Measurements from ENCODE around the gene ALOX15B.
A peak's percentile ranks its signal among the peaks of the same experiment; 100 is the strongest.
"Not testable (repeated sequence)": the region's sequence is repeated elsewhere in the genome, so short reads cannot be mapped to it uniquely, and the experiment has no call there.

ALOX15B gene

DNA sequence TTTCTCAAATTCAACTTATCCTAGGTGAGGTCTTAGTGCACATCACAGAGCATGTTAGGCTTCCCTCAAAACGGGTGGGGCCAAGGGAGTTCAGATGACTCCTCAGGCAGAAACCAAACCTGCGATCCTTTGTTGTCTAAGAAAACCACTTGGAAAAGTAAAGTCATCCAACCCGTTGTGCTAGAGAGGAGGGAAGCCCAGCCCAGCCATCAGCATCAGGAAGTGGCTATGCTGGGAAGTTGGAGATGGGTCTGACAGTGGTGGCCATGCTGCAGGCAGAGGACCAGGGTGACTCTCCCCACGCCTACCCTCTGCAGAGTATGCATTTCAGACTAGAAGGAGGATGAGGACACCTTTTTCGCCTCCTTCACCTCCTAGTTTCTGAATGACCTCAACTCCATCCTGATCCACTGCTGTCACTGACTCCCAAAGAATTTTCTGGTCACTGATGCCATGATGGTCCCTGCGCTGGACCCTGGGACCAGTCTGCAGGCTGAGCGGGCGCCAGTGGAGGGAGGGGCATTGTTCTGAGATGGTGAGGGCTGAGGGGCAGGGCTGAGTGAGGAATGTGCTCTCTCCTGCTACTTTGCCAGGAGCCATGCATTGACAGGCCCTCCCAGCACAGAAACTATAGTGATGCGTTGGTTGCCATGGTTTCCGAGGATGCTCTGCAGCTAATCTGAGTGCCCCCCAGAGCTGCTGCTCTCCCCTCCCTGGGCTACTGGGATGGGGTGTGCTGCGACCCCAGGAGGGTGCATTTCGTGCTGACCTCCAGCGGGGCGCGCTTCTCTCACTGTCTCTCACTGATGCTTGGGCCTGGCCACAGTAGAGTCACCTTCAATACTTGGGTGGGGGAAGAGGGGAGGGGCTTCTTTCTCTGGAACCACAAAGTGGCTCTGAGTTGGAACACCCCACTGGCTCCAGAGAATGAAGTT, 28.2 kb downstream of the ALOX15B start:
- no peak for DNase-seq

GRCh38 chr17:8067806-8068205, 28.9 kb downstream of the ALOX15B start:
- no peak for DNase-seq

- DNase-seq, result no peak
These were observed 30.1 kb downstream of the ALOX15B start for GRCh38 chr17:8068736-8069586.

DNA sequence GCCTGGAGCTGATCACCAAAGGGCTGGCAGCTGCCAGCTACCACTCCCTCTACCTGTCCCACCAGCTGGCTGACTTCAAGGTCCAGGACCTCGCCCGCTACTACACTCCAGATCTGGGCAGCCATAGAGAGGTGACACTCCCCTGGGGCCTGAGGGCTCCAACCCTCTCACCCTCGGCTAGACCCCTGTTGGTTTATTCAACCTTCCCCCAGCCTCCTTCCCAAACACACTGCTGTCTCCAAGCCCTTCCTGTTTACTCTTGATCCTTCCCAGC, 30.7 kb downstream of the ALOX15B start:
- DNase-seq, result no peak

DNA sequence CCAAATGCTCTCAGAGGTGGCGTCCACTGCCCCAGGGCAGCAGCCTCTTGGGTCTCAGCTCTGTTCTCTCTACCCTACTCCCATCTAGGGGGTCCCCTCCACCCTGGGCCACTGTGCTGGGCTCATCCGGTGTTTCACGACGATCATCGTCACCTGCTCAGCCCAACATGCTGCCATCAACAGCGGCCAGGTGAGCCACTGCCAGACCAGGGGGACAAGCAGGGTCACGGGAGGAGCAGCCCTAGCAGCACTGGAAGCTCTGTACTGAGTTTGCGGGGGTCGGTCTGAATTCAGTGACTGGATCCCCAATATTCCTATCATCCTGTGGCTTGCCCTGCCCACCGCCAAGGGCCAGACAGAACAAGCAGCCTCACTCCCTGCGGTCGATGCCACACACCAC, 32.6 kb downstream of the ALOX15B start:
- DNase-seq, result no peak

GRCh38 chr17:8072341-8072728, 33.5 kb downstream of the ALOX15B start:
- DNase-seq, result no peak

DNA sequence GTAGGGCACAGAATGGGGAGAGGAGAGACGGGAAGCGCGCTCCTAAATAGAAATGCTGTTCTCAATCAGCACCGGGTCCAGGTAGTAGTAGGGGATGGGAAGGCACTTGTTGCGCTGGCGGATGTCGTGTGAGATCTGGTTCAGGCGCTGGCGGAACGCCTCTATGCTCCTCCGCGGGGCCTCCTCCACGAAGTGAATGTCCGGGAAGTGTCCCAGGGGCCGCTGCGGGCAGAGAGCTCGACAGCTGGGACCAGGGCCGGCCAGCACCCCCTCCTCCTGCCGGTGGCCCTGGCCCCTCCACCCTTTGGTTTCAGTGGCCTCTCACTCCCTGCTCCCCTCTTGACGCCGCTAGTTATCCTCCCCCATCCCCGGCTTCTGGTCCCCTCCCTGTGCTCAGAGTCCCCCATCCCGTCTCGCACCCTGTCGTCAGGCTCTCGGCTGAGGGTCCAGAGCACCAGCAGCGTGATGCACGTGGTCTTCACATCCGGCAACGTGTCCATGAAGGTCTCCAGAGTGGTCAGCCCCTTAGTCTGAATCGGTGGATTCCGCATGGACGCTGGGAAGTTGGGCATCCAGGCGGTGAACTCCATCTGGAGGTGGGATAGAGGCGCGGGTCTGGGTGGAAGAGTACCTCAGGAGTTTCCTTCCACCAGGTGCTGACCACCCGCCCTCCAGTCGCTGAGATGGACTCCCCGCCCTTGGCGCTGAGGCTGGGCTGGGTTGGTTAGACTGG, 34.0 kb downstream of the ALOX15B start:
- no peak for DNase-seq

- DNase-seq, result peak; percentile 28
These were observed 35.0 kb downstream of the ALOX15B start for GRCh38 chr17:8073627-8074484.

DNA sequence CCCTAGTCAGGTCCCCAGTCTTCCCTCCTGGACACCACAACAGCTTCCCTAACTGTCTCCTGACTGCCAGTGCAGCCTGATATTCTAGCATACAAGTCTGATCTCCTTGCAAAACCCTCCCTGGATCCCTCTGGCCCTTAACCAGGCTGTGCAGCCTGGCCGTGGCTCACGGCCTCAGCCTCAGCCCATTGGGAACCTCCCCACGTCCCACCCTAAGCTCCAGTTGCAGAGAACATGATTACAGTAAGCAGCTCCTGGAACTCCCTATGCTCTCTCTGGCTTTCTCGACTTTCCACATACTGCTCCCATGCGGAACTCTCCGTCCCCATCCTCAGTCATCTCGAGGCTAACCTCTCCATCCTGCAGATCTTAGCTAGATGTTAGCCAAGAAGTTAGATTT, 35.7 kb downstream of the ALOX15B start:
- DNase-seq, result no peak

GRCh38 chr17:8075081-8075480, 36.2 kb downstream of the ALOX15B start:
- no peak for DNase-seq

DNA sequence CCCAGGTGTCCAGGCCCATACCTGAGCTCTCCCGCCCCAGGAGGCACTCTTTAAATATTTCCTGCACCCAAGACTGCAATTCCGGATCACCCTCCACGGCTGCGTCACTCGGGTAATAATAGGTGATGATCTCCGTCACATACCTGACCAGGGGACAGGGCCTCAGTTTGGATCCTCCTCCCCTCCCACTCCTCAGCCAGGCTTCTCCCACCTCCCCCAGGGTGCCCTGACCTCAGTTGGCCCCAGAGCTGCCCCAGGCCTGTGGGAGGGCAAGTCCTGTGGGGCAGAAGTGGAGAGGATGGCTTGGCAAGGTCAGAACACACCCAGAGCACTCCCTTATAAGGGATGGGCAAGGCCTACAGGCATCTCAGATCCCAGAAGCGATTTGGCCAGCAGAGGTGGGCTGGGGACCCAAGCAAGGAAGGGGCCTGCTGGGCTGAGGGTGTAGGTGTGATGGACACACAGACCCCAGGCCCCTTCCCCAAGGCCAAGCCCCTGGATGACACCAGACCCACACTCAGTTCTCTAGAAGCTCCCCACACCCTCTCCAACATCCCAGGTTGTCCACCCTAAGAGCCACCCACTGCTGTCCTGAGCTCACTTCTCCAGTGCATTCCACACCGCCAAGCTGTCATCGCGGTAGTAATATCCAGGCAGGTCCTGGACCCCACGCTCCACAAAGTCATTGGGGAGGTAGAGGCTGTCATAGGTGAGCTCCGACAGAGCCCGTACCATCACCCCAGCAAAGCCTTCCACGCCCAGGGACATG, 36.9 kb downstream of the ALOX15B start:
- no peak for DNase-seq

- no peak for DNase-seq
These were observed 37.8 kb downstream of the ALOX15B start for GRCh38 chr17:8076502-8077266.

DNA sequence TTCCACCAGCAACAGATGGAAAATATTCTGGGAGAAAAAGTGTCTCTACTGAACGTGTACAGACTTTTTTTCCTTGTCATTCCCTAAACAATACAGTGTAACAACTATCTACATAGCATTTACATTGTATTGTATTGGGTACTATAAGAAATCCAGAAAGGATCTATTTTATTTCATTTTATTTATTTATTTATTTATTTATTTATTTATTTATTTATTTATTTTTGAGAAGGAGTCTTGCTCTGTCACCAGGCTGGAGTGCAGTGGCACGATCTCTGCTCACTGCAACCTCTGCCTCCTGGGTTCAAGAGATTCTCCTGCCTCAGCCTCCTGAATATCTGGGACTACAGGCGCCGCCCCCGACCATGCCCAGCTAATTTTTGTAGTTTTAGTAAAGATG, 39.1 kb downstream of the ALOX15B start:
- DNase-seq, result not testable (repeated sequence)

GRCh38 chr17:8079291-8080207, 40.7 kb downstream of the ALOX15B start:
- DNase-seq, result peak; percentile 64

DNA sequence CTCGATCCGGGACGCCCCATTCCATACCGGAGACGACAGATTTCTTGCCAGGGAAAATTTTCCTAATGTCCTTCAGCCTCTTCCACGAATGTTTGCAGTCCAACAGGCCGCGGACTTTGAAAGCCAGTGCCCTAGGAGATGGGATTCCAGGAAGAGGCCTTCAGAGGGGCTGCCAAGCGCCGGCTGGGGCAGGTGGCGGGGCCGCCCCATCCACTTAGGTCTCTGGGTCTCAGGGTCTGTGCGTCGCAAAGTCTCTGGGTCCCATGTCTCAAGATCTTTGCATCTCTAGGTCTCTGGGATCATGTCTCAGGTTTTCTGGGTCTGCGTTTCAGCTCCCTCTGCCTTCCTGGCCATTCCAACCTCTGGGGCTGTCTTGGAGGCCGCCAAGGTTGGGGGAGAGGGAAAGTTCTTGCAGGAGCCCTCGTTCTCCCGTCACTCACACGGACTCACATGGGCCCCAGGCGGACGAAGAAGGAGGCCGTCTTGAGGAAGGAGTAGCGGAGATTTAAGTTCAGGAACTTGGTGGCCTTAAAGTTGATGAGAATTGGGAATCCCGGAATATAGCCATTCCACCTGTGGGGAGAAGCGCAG, 41.4 kb downstream of the ALOX15B start:
- no peak for DNase-seq

DNA sequence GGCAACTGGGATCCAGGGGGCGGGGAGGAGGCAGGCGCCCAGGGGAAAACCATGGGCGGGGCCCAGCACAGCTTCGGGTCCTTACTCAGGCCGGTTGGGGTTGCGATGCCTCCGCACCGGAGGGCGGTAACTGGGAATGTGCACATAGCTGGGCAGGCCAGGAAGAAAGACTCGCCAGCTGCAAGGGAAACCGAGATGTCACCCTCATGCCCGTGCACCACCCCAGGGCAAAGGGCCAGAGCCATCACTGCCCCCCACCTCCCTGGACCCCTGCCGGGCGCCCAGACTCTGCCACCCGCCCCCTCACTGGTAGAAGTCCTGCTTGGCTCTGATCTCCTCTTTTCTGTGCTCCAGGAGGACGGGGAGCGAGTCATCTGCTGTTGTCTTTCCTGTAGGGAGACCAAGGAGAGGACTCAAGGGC, 42.0 kb downstream of the ALOX15B start:
- no peak for DNase-seq

DNA sequence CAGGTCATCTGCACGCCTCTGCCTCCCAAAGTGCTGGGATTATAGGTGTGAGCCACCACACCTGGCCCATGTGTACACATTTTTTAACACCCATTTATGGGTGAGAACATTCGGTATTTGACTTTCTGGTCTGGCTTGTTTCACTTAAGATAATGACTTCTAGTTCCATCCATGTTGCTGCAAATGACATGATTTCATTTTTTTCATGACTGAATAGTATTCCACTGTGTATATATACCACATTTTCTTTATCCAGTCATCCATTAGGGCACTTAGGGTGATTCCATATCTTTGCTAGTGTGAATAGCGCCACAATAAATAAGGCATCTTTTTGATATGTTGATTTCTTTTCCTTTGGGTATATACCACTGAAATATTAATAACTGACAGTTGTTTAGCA, 43.0 kb downstream of the ALOX15B start:
- no peak for DNase-seq

GRCh38 chr17:8082292-8082691, 43.4 kb downstream of the ALOX15B start:
- no peak for DNase-seq

DNA sequence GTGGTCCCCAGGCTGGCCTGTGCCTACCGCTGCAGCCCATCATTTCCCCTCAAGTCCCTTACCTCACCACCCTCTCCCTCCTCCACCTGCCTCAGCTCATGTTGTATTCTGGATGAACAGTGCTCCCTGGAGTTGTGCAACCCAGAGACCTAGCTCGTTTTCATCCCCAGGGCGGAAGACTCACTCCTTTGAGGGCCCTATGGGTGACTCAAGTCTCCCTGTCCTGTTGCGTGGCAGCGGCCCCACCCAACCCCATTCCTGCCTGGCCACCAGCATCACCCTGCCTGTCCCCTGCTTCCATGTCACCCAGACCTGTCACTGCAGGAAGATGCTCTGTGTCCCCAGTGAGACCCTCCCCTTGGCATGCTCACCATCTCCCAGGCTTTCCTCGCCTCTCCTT, 45.4 kb downstream of the ALOX15B start:
- DNase-seq, result no peak

All from NK-92 treated with Interleukin-12 subunit alpha and Interleukin-12 subunit beta, amount 100 ng/mL, for 24 hours (cell line).